K562 (cell line): ENCODE measurements around the gene DNMBP.

Source experiments
- ATF1 ChIP-seq, 2 experiments: fragments of 450-650 bp in 1 of 2; IDR thresholded peaks; 2 replicates each; pipeline ENCODE4 v1.6.1; 2016; ENCODE audit warnings: missing compliant biosample characterization in 1 of 2, missing genetic modification characterization in 1 of 2
- CTBP1 ChIP-seq: fragments of 450-650 bp; IDR thresholded peaks from 2 replicates; pipeline ENCODE4 v1.6.1; 2016; ENCODE audit warnings: borderline replicate concordance
- CTCF ChIP-seq, 3 experiments: IDR thresholded peaks in 2 of 3; conservative IDR thresholded peaks in 1 of 3; 2 replicates each; pipeline ENCODE4 v1.5.1; 2011 to 2012; ENCODE audit warnings: low read length in 3 of 3, mild to moderate bottlenecking in 3 of 3, control low read depth in 2 of 3, improper control_type of control experiment in 1 of 3, inconsistent platforms in 1 of 3, low read depth in 1 of 3, mixed read lengths in 1 of 3, moderate library complexity in 1 of 3; ENCODE audit not compliant: insufficient read depth in 2 of 3
- ELK1 ChIP-seq: sonication (generic); formaldehyde crosslinking; IDR thresholded peaks from 2 replicates; pipeline ENCODE4 v1.8.1; 2022; ENCODE audit warnings: missing genetic modification reagents
- EP300 ChIP-seq: IDR thresholded peaks from 2 replicates; pipeline ENCODE4 v1.6.1; 2012; ENCODE audit warnings: low read length, improper control_type of control experiment
- PHB ChIP-seq: fragments of 250-450 bp; sonication (Bioruptor Pico); IDR thresholded peaks from 2 replicates; pipeline ENCODE4 v1.5.0; 2021
- RBM14 ChIP-seq: fragments of 200-400 bp; formaldehyde crosslinking; IDR thresholded peaks from 2 replicates; pipeline ENCODE4 v1.6.1; 2018; ENCODE audit warnings: low read depth, mild to moderate bottlenecking, low read length, moderate library complexity, borderline replicate concordance; ENCODE audit not compliant: insufficient read depth
- SIX5 ChIP-seq, 2 experiments: IDR thresholded peaks; 2 replicates each; pipeline ENCODE4 v1.6.1; 2011; ENCODE audit warnings: low read length in 2 of 2, borderline replicate concordance in 1 of 2, low read depth in 1 of 2, mild to moderate bottlenecking in 1 of 2, moderate library complexity in 1 of 2; ENCODE audit not compliant: insufficient read depth in 1 of 2
- TAF1 ChIP-seq: IDR thresholded peaks from 2 replicates; pipeline ENCODE4 v1.6.1; 2011; ENCODE audit warnings: mild to moderate bottlenecking, low read length, moderate library complexity; ENCODE audit not compliant: insufficient read depth, control insufficient read depth, severe bottlenecking; ENCODE audit errors: extremely low read depth
- ZNF274 ChIP-seq: IDR thresholded peaks from 2 replicates; pipeline ENCODE4 v1.6.1; 2011; ENCODE audit warnings: low read depth, mild to moderate bottlenecking, low read length, moderate library complexity, borderline replicate concordance

GRCh38 chr10:99858849-99859248 lies 150.9 kb downstream of the DNMBP start:
- no peak for TF ChIP-seq ZNF274
- TF ChIP-seq SIX5 (IDR thresholded peaks at IDR 0.05; ENCODE audit: borderline replicate concordance in 1 of 2, insufficient read depth in 1 of 2, low read depth in 1 of 2, low read length in 2 of 2), result no peak
- TF ChIP-seq CTCF (IDR thresholded peaks at IDR 0.05 in 2 of 3, conservative IDR thresholded peaks at IDR 0.05 in 1 of 3; ENCODE audit: insufficient read depth in 2 of 3, low read depth in 1 of 3, low read length in 3 of 3), result no peak
- TF ChIP-seq PHB (CRISPR knock-in tag), result no peak
- no peak for TF ChIP-seq EP300
- TF ChIP-seq CTBP1, result no peak
- no peak for TF ChIP-seq ATF1 (CRISPR knock-in tag; IDR thresholded peaks at IDR 0.05)
- TF ChIP-seq ATF1 (tag; IDR thresholded peaks at IDR 0.05), result no peak
- no peak for TF ChIP-seq TAF1
- TF ChIP-seq RBM14, result no peak
- no peak for TF ChIP-seq ELK1
